DLD1 (cell line): Measurements from ENCODE around the gene EML3.

ENCODE experiments used
- in situ Hi-C: cut with HindIII; loops from 2 replicates; pipeline ENCODE4 v1.10.0; 2017; ENCODE audit warnings: low sequenced_read_pairs

Gene EML3

DNA sequence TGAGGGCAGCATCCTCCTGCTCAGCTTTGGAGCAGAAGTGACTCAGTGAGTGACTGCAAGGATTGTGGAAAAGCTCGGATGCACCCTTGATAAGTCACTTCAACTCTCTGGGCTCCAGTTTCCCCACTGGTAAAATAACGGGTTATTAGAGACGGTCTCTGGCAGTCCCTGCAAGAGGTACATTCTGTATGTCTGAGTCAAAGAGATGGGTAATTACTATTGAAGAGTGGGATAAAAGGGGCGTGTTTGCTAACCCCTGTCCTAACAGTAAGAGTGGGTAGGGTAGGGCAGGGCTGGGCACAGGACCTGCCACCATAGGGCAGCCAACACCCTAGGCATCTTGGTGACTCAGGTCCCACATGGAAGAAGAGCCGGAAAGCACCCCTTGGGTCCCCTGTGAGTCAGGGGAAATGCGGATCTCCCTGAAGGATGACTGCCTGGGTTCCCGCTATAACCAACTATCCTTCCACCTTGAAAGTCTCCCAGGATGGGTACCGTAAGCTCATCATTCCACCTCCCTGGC is 58.7 kb downstream of the EML3 start:
- in situ Hi-C loops = loop anchor here (25.0 kb wide), 1 partner anchor 117 kb away; no protein-coding TSS in a partner anchor

DNA sequence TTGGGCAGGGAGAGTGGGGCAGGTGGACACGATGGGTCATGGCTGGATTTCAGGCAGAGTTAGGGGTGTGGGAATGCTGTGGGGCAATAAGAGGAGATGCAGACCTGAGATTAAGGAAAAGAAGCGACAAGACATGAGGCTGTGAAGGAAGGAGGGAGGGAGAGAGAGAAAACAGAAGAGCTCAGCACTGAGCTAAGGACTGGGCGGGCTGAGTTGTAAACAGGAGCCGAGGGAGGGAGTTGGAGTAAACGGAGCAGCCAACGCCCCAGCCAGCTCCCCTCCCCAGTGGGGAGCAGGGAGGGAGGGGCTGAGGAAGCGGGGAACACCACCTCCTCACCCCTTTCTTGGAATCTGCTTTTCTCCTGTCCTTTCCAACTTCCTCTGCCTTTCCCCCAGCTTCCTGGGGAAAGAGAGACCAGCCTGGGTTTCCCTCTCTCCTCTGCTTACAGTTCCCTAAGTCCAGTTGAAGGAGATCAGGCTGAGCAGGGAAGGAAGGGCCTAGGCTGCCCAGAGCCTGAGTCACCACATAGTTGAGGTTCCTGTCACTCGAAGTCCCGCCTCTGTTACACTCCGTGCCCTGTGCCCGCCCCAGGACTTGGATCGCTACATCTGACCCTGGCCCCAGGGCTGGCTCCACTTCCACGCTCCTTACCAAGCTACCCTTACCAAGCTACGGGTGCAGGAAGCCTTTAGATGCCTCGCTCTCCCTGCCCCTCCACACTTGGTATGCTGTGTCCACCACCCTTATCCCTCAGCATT is 59.3 kb downstream of the EML3 start:
- in situ Hi-C loops = loop anchor here (25.0 kb wide), 1 partner anchor 116 kb away; no protein-coding TSS in a partner anchor

DNA sequence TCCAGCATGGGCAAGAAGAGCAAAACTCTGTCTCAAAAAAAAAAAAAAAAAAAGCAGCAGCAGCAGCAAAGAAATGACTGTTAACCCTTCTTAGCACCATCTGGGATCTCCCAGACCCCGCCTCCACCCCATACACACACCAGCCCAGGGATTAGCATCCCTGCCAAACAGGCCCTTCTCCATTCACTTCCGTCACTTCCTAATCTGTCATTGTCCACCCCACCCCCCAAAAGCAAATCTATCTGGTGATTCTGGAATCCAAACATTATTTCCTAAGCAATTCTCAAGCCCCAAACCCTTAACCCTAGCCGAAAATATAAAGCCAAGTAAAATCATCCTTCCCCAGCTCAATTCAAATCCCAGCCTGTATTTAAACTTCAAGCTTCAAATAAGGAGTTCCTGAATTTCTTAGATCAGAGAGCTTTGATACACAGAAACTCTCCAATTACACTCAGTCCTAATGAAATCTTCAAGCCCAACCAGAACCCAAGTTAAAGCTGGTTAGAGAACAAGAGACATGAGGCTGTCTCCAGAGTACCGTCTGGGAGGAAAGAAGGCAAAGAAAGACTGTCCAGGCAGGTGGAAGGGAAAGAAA is 60.0 kb downstream of the EML3 start:
- in situ Hi-C loops = loop anchor here (25.0 kb wide), 1 partner anchor 115 kb away; no protein-coding TSS in a partner anchor
